AG04450 (cell line): ENCODE results near the gene OSMR. TPM values are rescaled to one million over a fixed set of nuclear protein-coding genes. Genes with fewer than 3 reads are reported as not detected.

Experiments used
- CTCF ChIA-PET: fragments of 300-600, 350-600 bp; formaldehyde crosslinking; extraction: SDS; loops from one replicate; lab custom pipeline; 2022; ENCODE audit warnings: antibody characterized with exemption, inconsistent platforms; lab: Charles Lee
- POLR2A ChIA-PET: fragments of 350-600 bp; formaldehyde crosslinking; extraction: SDS; loops from one replicate; lab custom pipeline; 2021; ENCODE audit warnings: antibody characterized with exemption, inconsistent platforms; lab: Yijun Ruan, JAX
- DNase-seq: peaks from one replicate; pipeline ENCODE4 v3.0.0-alpha.2; 2011; ENCODE audit warnings: low read depth, low spot score
- H3K27ac ChIP-seq: one replicate; pipeline ENCODE4 v1.5.1; 2012; ENCODE audit warnings: low read depth, low read length, control low read depth
- H3K27me3 ChIP-seq: one replicate; pipeline ENCODE4 v1.6.0; 2012; ENCODE audit warnings: low read length; ENCODE audit not compliant: control insufficient read depth, insufficient read depth
- H3K4me3 ChIP-seq: 2 replicates; pipeline ENCODE4 v1.5.1; 2011; ENCODE audit warnings: mild to moderate bottlenecking, low read depth, low read length, control low read depth
- H3K9me3 ChIP-seq: 2 replicates; pipeline ENCODE4 v1.5.1; 2012; ENCODE audit warnings: low read length; ENCODE audit not compliant: control insufficient read depth, insufficient read depth
- polyA plus RNA-seq: library from polyadenylated mRNA; depleted of rRNA; stranded (reverse); fragments of >200 nt; gene quantifications from 2 replicates; pipeline ENCODE4 v1.2.3, GENCODE V29; 2011
- TF ChIP-seq, protein P1 (sequence below): IDR thresholded peaks from 2 replicates; pipeline ENCODE4 v1.5.1; 2011; ENCODE audit warnings: low read depth, low read length, control low read depth, inconsistent platforms

The OSMR gene
- polyA plus RNA-seq, 1 experiment = 100 TPM

DNA sequence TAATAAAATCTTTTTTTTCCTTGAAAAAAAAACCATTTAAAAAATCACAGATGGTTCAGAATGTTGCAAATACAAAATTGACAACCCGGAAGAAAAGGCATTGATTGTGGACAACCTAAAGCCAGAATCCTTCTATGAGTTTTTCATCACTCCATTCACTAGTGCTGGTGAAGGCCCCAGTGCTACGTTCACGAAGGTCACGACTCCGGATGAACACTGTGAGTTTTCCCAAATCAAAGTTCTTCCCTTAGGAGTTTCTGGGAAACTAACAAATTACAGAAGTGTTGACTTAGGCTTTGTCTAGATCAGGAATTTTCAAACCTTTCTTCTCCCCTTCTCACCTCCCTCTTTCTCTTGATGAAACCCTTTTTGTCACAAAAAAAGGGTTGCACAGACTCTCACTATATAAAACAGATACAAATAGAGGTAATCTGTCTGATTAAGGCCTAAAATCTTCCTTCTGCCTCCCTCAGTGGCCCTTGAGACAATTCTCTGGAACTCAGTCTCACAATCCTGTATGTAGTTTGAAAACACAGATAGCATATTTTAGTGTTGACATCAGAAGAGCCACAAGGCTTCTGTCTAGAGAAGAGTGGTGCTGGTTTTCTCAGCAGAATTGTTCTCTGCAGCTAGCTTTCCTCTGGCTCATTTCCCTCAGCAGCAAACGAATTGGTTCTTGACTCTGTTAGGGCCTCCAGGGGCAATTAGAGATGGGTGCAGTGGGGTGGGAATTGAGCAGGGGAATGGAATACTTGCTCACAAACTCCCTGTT is 79.5 kb downstream of the OSMR start:
- H3K9me3 ChIP-seq = no peaks in the 10 kb centered on the region
- CTCF ChIA-PET = no interaction called here

DNA sequence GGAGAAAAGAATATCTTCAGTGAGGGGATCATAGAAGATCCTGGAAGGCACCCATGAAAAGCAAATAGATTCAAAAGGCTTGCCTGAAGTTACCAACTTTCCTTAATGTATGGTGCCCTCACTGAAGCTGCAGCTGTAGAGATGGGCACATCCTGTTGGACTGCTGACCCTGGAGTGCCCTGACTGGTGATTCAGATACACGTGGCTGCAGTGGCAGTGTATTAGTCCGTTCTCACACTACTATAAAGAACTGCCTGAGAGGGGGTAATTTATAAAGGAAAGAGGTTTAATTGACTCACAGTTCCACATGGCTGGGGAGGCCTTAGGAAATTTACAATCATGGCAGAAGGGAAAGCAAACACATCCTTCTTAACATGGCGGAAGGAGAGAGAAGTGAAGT is 80.3 kb downstream of the OSMR start:
- no peaks in the 10 kb centered on the region for H3K27me3 ChIP-seq
- H3K4me3 ChIP-seq = no peak overlapping the region
- TF ChIP-seq, protein P1, sequence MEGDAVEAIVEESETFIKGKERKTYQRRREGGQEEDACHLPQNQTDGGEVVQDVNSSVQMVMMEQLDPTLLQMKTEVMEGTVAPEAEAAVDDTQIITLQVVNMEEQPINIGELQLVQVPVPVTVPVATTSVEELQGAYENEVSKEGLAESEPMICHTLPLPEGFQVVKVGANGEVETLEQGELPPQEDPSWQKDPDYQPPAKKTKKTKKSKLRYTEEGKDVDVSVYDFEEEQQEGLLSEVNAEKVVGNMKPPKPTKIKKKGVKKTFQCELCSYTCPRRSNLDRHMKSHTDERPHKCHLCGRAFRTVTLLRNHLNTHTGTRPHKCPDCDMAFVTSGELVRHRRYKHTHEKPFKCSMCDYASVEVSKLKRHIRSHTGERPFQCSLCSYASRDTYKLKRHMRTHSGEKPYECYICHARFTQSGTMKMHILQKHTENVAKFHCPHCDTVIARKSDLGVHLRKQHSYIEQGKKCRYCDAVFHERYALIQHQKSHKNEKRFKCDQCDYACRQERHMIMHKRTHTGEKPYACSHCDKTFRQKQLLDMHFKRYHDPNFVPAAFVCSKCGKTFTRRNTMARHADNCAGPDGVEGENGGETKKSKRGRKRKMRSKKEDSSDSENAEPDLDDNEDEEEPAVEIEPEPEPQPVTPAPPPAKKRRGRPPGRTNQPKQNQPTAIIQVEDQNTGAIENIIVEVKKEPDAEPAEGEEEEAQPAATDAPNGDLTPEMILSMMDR = no peak
- H3K27ac ChIP-seq = peak overlapping the region; percentile 54
- no peak for DNase-seq
- ChIA-PET CTCF (interaction anchor here (0.9 kb wide), 1 partner anchor 116 kb away, joined by 3 read pairs; no protein-coding TSS in a partner anchor), POLR2A (no interaction called here)
- no peaks in the 10 kb centered on the region for H3K9me3 ChIP-seq

More for the DNA sequence above, 79.5 kb downstream of the OSMR start:
- peak; percentile 20 for DNase-seq
- no peaks in the 10 kb centered on the region for H3K27me3 ChIP-seq
- POLR2A ChIA-PET = no interaction called here
- TF ChIP-seq, protein P1 = no peak
- H3K4me3 ChIP-seq = no peak overlapping the region
- peak overlapping the region; percentile 25 for H3K27ac ChIP-seq

DNA sequence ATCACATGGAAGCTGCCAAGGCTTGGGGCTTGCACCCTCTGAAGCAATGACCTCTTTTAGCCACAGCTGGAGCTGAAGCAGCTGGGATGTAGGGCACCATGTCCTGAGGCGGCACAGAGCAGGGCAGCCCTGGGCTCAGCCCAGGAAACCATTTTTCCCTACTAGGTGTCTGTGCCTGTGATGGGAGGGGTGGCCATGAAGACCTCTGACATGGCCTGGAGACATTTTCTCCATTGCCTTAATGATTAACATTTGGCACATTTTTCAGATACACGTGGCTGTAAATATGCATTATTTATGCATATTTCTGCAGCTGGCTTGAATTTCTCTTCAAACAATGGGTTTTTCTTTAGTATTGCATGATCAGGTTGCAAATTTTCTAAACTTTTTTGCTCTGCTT is 81.7 kb downstream of the OSMR start:
- no peak for DNase-seq
- TF ChIP-seq, protein P1 = no peak
- ChIA-PET POLR2A (no interaction called here), CTCF (no interaction called here)
- Histone ChIP-seq H3K27me3 (no peaks in the 10 kb centered on the region), H3K27ac (no peak overlapping the region), H3K4me3 (no peak overlapping the region), H3K9me3 (no peaks in the 10 kb centered on the region)

DNA sequence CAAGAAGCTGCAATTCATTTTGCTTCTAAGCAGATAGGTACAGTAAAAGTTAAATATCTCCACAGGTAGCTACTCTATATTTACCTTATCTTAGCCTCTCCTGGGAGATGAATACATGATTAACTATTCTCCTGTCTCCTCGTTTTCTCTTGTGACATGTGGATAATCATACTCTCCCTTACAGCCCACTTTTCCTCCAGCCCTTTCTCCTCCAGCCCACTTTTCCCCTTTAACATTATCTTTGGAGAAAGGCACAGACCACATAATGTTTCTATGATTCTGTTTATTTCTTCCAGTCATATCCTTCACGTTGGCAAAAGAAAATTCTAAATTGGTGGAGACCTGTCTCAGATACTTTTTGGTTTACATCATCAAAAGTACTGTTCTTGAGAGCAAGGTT is 84.0 kb downstream of the OSMR start:
- no peak for DNase-seq
- POLR2A ChIA-PET = interaction anchor here (0.6 kb wide), 1 partner anchor 795 kb away, joined by 3 read pairs; no protein-coding TSS in a partner anchor
- Histone ChIP-seq H3K27me3 (no peaks in the 10 kb centered on the region), H3K4me3 (no peak overlapping the region), H3K27ac (no peak overlapping the region), H3K9me3 (no peaks in the 10 kb centered on the region)
- CTCF ChIA-PET = no interaction called here
- TF ChIP-seq, protein P1 = no peak

DNA sequence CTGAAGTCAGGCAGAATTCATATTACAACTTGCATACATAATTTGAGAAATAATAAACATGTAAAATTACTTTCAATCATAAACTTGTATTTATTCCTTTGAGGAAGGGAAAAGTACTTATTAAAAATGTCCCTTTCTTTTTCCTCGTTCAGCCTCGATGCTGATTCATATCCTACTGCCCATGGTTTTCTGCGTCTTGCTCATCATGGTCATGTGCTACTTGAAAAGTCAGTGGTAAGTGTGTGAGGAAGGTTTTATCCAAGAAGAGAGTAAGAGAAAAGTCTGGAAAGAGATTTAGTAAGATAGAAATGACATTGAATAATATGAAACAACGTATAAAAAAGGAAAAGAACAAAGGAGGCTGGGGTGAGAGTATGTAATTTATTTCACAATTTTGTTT is 85.9 kb downstream of the OSMR start:
- TF ChIP-seq, protein P1 = no peak
- no peak for DNase-seq
- CTCF ChIA-PET = interaction anchor here (0.8 kb wide), 1 partner anchor 9 kb away, joined by 3 read pairs; no protein-coding TSS in a partner anchor
- Histone ChIP-seq H3K9me3 (no peaks in the 10 kb centered on the region), H3K27me3 (no peaks in the 10 kb centered on the region), H3K27ac (no peak overlapping the region), H3K4me3 (no peak overlapping the region)
- POLR2A ChIA-PET = no interaction called here
